GM19467 (cell line): ENCODE measurements around the gene CASR.

Experiments
- ATAC-seq: cut with Tn5 transposase; IDR thresholded peaks from one replicate; pipeline ENCODE4 v1.9.1; 2021; ENCODE audit warnings: mild to moderate bottlenecking, moderate library complexity; ENCODE audit not compliant: unreplicated experiment

Gene CASR

GRCh38 chr3:122215592-122216298, 32.3 kb downstream of the CASR start:
- no peak for ATAC-seq

- no peak for ATAC-seq
Observed at GRCh38 chr3:122217901-122218300, 34.4 kb downstream of the CASR start.

- no peak for ATAC-seq
Observed at GRCh38 chr3:122219242-122219872, 35.9 kb downstream of the CASR start.

- ATAC-seq: no peak
Observed at GRCh38 chr3:122227036-122227781, 43.7 kb downstream of the CASR start.

GRCh38 chr3:122230174-122230573, 46.7 kb downstream of the CASR start:
- no peak for ATAC-seq

- no peak for ATAC-seq
Observed at GRCh38 chr3:122231465-122232157, 48.1 kb downstream of the CASR start.

- ATAC-seq: no peak
Observed at GRCh38 chr3:122232485-122232884, 49.0 kb downstream of the CASR start.

- ATAC-seq: peak; percentile 70
Observed at GRCh38 chr3:122233101-122233952, 49.9 kb downstream of the CASR start.

GRCh38 chr3:122234117-122234516, 50.6 kb downstream of the CASR start:
- ATAC-seq: no peak

GRCh38 chr3:122235147-122235546, 51.7 kb downstream of the CASR start:
- ATAC-seq: no peak

- ATAC-seq: no peak
Observed at GRCh38 chr3:122239112-122239511, 55.6 kb downstream of the CASR start.

GRCh38 chr3:122245513-122246174, 62.2 kb downstream of the CASR start:
- no peak for ATAC-seq

- no peak for ATAC-seq
Observed at GRCh38 chr3:122246199-122246598, 62.7 kb downstream of the CASR start.

GRCh38 chr3:122247087-122247824, 63.8 kb downstream of the CASR start:
- no peak for ATAC-seq

- ATAC-seq: no peak
Observed at GRCh38 chr3:122247825-122248185, 64.3 kb downstream of the CASR start.

- ATAC-seq: no peak
Observed at GRCh38 chr3:122251428-122251827, 68.0 kb downstream of the CASR start.

- ATAC-seq: no peak
Observed at GRCh38 chr3:122253581-122253980, 70.1 kb downstream of the CASR start.

- peak; percentile 58 for ATAC-seq
Observed at GRCh38 chr3:122255757-122256439, 72.4 kb downstream of the CASR start.
